Testis (tissue), 3 donors: ENCODE results near the gene TESK2. TPM values are rescaled to one million over a fixed set of nuclear protein-coding genes. Genes with fewer than 3 reads are reported as not detected.

Source experiments
- DNase-seq: peaks from one replicate; pipeline ENCODE4 v3.0.0-alpha.2; 2019
- H3K27ac ChIP-seq, 2 donors: fragments of 200-600 bp; sonication (generic); one replicate each; pipeline ENCODE4 v1.5.1; 2019
- H3K27me3 ChIP-seq: fragments of 200-600 bp; sonication (generic); one replicate; pipeline ENCODE4 v1.5.1; 2019
- H3K36me3 ChIP-seq: fragments of 200-600 bp; sonication (generic); one replicate; pipeline ENCODE4 v1.5.1; 2017; ENCODE audit warnings: low read depth; ENCODE audit errors: missing control alignments
- H3K4me1 ChIP-seq: fragments of 200-600 bp; sonication (generic); one replicate; pipeline ENCODE4 v1.5.1; 2019
- H3K4me3 ChIP-seq, 2 donors: fragments of 200-600 bp; sonication (generic); one replicate each; pipeline ENCODE4 v1.5.1; 2017 to 2019
- H3K9me3 ChIP-seq: fragments of 200-600 bp; sonication (generic); one replicate; pipeline ENCODE4 v1.5.1; 2017
- CTCF ChIP-seq, 3 experiments: fragments of 450-650 bp in 2 of 3; fragments of 200-600 bp in 1 of 3; sonication (generic) in 1 of 3; IDR thresholded peaks; one replicate each; pipeline ENCODE4 v1.5.1; 2016 to 2019; ENCODE audit warnings: antibody characterized with exemption in 3 of 3, mild to moderate bottlenecking in 2 of 3, moderate library complexity in 1 of 3
- POLR2A ChIP-seq: fragments of 450-650 bp; IDR thresholded peaks from one replicate; pipeline ENCODE4 v1.6.1; 2017; ENCODE audit warnings: antibody characterized with exemption, mild to moderate bottlenecking, moderate library complexity
- WGBS, 2 donors: methylation state at CpG; one replicate each; pipeline ENCODE4 v1.1.5; 2018; 5-methylcytosine and 5-hydroxymethylcytosine counted together
- intact Hi-C: fragments of 100-400 bp; cut with DNase I; formaldehyde crosslinking; loops from one replicate; pipeline ENCODE4 v1.15.1; 2023; ENCODE audit warnings: low total_unique reads
- polyA plus RNA-seq: library from polyadenylated mRNA; stranded (reverse); fragments of 350-450 nt; fragmentation: Illumina TruSeq; extraction: RNeasy Lipid Tissue Mini Kit (QIAGEN cat#74804); gene quantifications from one replicate; pipeline ENCODE4 v1.2.3, GENCODE V29; 2014; ENCODE audit warnings: low read depth, low replicate concordance; ENCODE audit not compliant: insufficient read depth
- total RNA-seq, 2 donors: library from RNA; depleted of rRNA; stranded (reverse); fragments of >200 nt; gene quantifications; one replicate each; pipeline ENCODE4 v1.2.3, GENCODE V29; 2016

TESK2 gene
- total and polyA plus RNA-seq, 3 donors from 2014 or later = 14.3 to 22.7 (median 20.9) TPM

GRCh38 chr1:45443580-45444446, 47.1 kb downstream of the TESK2 start:
- H3K36me3 ChIP-seq = no peaks in the 10 kb centered on the region
- no peak for DNase-seq
- no peaks in the 10 kb centered on the region for H3K9me3 ChIP-seq
- H3K27me3 ChIP-seq = no peaks in the 10 kb centered on the region
- H3K4me3 ChIP-seq = no peak overlapping the region
- H3K27ac ChIP-seq = no peak overlapping the region
- TF ChIP-seq CTCF (IDR thresholded peaks at IDR 0.05) (no peak), POLR2A (no peak)
- H3K4me1 ChIP-seq = no peaks in the 10 kb centered on the region
- WGBS, 2 donors = 79 to 85% methylated on average over 7 of the region's 7 CpGs
- intact Hi-C loops = no loop called here

GRCh38 chr1:45442272-45442671, 48.7 kb downstream of the TESK2 start:
- intact Hi-C loops = no loop called here

DNA sequence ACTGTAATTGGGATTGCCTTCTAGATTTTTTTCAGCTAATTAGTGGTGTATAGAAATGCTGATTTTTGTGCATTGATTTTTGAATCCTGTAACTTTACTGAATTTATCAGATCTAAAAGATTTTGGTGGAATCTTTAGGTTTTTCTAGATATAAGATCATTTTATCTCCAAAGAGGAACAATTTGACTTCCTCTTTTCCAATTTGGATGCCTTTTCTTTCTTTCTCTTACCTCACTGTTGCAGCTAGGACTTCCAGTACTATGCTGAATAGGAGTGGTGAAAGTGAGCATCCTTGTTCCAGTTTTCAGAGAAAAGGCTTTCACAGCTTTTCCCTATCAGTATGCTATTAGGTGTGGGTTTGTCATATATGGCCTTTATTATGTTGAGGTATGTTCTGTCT, 53.6 kb downstream of the TESK2 start:
- TF ChIP-seq CTCF (IDR thresholded peaks at IDR 0.05) (no peak), POLR2A (no peak)
- no peak overlapping the region for H3K4me3 ChIP-seq
- H3K36me3 ChIP-seq = no peaks in the 10 kb centered on the region
- DNase-seq = no peak
- no peaks in the 10 kb centered on the region for H3K9me3 ChIP-seq
- no peaks in the 10 kb centered on the region for H3K4me1 ChIP-seq
- intact Hi-C loops = no loop called here
- H3K27me3 ChIP-seq = no peaks in the 10 kb centered on the region
- H3K27ac ChIP-seq = no peak overlapping the region

More at GRCh38 chr1:45442272-45442671, 48.7 kb downstream of the TESK2 start:
- DNase-seq = no peak
- no peaks in the 10 kb centered on the region for H3K27me3 ChIP-seq
- H3K36me3 ChIP-seq = no peaks in the 10 kb centered on the region
- H3K27ac ChIP-seq = no peak overlapping the region
- TF ChIP-seq CTCF (IDR thresholded peaks at IDR 0.05) (no peak), POLR2A (no peak)
- no peaks in the 10 kb centered on the region for H3K9me3 ChIP-seq
- no peak overlapping the region for H3K4me3 ChIP-seq
- no peaks in the 10 kb centered on the region for H3K4me1 ChIP-seq
- 71 to 73% methylated on average over 3 of the region's 3 CpGs for WGBS, 2 donors

DNA sequence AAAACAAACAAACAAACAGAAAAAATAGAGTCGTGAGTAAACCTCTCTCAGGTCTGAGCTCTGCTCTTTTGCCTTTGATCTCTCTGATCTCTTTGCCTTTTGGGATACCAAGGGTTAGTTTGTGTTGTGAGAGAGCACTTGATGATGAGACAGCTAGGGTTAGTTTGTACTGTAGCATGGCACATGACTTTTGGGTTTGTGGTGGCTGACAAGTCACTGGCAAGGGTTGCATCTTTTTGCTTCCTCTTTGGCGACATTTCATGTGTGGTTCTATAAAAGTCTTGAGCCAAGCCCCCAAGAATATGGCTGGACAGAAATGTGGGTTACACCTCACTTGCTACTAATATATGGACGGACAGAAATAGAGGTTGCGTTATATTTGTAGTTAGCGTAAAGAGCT, 60.5 kb downstream of the TESK2 start:
- no peaks in the 10 kb centered on the region for H3K4me1 ChIP-seq
- H3K36me3 ChIP-seq = no peaks in the 10 kb centered on the region
- H3K27ac ChIP-seq = no peak overlapping the region
- H3K9me3 ChIP-seq = no peaks in the 10 kb centered on the region
- no peak overlapping the region for H3K4me3 ChIP-seq
- 88 to 94% methylated on average over 5 of the region's 5 CpGs for WGBS, 2 donors
- intact Hi-C loops = no loop called here
- no peak for DNase-seq
- TF ChIP-seq CTCF (IDR thresholded peaks at IDR 0.05) = no peak
- no peak for TF ChIP-seq POLR2A
- no peaks in the 10 kb centered on the region for H3K27me3 ChIP-seq
